Stimulated activated CD4-positive, alpha-beta T cell treated with anti-CD3 and anti-CD28 coated beads, Interleukin-12 subunit alpha, Interleukin-12 subunit beta, amount 100 ng/mL, for 4 hours (primary cell): ENCODE results near the gene AP3S1.

ENCODE experiments used
- DNase-seq: peaks from one replicate; pipeline ENCODE4 v3.0.0-alpha.2; 2020

AP3S1 gene

DNA sequence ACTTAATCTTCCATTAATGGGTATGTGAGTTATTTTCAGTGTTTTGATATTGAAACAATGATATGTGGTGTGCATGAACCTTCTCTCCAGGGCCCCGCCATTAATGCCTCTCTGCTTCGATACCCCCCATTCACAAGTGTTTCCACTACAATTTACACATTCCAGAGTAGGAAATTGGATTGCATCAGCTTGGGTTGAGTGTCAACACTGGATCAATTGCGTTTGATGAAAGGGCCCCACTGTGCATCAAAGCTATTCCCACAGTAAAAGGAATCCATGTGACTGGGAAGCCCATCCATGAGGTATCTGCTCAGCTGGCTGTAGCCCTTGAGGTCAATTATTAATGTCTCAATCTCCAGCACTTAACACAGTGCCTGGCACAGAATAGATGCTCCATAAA lies 102.8 kb downstream of the AP3S1 start:
- no peak for DNase-seq

DNA sequence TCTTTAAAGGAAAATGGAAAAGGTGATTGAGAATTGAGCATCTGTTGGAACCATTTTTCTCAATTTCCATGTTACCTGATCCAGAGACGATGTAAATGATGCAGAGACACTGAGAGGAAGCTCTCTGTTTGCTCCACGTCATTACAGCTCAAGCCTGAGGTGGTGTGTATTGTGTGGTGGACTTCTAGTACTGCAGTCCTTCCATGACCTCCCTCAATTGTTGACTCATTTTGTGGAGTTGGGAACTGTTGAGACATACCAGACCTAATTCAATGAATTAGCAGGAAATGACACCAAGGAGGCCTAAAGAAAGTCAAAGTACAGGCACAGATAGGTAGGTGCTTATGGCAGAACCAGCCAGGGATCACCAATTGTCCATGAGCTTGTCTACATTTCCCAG lies 104.9 kb downstream of the AP3S1 start:
- DNase-seq: no peak

DNA sequence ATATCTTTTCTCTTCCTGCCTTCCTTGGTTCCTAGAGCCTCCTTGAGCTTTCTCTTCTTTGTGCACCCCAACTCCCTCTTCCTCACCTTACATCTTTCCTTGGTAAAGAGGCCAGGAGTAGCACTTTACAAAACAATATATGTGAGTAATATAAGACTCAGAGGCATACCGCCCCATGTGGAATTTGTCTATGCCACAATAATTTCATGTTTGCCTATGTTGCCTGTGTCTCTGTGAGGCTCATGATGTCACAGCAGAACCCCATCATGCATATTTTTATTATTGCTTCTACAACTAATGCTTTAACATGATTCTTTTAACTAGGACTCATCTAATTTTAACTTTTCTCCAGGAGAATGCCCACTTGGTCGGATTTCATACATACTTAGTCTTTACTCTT lies 105.5 kb downstream of the AP3S1 start:
- DNase-seq: no peak

DNA sequence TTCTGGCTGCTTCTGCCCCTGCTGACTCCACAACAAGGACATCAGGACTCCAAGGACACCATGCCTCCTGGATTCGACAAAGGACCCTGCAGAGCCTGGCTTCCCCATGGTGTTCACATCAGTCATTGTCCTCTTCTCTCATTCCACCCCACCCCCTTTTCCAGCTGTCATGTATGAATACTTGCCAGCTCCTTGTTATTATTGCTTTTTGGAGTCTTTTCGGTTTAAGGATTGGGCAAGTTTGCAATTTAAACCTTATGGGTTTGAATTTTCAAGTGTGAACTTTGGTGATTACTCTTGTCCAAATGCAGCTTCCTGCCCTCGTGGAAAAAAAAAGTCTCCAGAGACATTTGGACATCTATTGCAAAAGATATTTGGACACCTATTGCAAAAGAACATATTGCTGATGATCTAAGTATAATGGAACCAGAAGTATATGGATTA lies 106.4 kb downstream of the AP3S1 start:
- no peak for DNase-seq

DNA sequence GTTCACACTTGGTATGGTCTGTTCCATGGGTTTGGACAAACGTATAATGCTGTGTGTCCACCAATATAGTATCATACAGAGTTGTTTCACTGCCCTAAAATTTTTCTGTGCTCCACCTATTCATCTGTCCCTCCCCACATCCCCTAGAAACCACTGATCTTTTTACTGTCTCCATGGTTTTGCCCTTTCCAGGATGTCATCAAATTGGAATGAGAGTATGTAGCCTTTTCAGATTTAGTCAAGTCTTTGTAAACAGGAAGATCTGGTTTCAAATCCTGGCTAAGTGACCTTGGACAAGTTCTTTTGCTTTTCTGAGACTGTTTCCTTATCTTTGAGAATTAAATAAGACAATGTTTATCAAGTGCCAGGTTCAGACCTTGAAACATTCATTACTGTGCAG lies 107.4 kb downstream of the AP3S1 start:
- no peak for DNase-seq

DNA sequence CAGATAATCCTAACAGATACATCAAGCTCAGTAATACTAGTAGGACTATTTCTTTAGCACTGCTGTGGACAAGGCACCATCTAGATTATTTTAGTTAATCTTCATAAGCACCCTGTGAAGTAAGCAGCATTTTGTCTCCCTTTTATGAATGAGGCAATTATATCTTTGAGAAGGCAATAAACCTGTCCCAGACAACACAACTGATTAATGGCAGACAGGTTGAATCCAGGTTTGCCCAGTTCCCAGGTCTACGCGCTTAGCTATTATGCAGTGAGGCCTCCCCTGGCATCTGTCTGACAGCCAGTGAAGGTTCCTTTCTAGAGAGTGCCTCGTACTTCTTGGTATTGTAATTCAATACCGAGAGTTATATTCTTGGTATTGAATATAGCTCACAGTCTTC lies 110.9 kb downstream of the AP3S1 start:
- no peak for DNase-seq

DNA sequence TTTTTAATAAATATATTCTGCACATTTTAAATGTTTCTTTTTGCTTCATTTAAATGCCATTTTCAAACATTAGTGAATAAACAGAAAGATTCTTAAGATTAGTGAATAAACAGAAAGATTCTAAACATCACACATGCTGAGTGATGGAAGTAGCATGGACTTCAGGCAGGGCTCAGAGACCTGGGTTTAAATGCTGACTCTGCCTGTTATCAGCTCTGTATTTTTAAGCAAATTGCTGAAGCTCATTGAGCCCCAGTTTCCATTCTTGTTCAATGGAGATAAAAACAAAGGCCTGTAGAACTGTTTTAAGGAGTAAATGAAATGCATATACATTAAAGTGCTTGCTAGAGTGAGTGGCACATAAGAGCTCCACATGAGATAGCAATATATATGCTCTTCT lies 112.4 kb downstream of the AP3S1 start:
- DNase-seq: no peak

DNA sequence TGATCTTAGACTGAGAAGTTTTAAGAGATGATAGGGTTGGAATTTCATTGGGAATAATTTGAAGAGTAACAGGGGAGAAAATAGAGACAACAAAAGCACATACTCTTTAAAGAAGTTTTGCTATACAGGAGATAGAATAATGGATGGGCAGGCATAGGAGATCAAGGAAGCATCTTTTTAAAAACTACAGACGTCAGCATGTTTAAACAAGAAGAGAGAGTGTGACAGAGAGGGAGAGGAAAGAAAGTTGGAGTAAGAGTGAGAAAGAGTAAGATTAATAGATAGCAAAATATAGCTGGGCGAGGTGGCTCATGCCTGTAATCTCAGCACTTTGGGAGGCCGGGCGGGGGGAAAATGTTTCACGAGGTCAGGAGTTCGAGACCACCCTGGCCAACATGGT lies 115.2 kb downstream of the AP3S1 start:
- no peak for DNase-seq

DNA sequence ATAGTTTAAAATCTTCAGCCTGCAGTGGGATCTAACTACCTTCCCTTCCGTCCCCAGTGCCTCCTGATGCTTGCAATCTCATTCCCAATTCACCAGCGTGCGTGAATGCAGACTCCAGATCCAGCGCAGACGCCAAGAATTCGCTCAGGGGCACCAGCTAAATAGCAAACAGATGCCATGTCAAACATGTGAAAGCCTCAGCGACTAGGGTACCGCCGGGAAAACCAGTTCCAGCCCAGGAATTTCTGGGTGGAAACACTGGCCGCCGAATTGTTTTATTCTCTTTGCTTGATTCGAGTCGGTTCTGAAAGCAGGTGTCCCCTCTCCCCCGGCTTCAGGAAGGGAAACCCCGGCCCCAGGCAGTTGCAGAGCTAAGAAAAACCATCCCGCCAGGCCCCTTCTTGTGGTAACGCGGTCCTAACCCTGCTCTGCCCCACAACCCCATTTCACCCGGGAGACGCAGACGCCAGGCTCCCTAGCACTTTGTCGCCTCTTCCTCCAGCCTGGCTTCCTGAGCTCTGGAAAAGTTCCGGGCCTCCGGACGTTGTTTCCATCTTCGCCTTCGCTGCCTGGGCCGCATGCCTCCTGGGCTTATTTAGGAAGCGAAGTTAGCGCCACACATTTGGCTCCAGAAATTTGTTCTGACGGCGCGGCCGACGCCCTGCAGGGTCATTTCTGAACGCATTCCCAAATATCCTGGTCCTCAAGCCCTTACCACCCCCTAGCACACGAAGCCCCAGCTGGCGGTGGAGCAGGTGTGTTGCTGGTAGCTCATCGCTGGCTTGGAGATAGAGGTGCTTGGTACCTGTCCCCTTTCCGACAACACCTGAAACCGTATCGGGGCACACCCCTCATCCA lies 119.9 kb downstream of the AP3S1 start:
- DNase-seq: no peak

DNA sequence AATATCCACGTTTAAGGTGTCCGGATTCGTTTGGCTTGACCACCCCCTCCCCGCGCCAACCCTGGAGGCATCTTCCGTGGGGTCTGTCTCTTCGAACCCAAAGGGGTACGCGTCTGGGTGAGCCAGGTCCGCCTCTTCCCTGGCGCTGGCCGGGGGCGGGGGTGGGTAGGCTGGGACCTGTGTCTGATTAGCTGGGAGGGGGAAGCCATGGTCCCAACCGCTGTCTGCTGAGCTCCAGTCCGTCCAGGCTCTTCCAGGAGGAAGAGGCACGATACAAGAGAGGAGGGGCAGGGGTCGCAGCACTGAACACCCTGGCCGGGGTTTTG lies 120.5 kb downstream of the AP3S1 start, which contains the start of gene LVRN:
LVRN (plus strand) TSS at position 237 of the 326 bp plus-strand sequence. CDS start 143 bp downstream, outside the sequence.
- no peak for DNase-seq

DNA sequence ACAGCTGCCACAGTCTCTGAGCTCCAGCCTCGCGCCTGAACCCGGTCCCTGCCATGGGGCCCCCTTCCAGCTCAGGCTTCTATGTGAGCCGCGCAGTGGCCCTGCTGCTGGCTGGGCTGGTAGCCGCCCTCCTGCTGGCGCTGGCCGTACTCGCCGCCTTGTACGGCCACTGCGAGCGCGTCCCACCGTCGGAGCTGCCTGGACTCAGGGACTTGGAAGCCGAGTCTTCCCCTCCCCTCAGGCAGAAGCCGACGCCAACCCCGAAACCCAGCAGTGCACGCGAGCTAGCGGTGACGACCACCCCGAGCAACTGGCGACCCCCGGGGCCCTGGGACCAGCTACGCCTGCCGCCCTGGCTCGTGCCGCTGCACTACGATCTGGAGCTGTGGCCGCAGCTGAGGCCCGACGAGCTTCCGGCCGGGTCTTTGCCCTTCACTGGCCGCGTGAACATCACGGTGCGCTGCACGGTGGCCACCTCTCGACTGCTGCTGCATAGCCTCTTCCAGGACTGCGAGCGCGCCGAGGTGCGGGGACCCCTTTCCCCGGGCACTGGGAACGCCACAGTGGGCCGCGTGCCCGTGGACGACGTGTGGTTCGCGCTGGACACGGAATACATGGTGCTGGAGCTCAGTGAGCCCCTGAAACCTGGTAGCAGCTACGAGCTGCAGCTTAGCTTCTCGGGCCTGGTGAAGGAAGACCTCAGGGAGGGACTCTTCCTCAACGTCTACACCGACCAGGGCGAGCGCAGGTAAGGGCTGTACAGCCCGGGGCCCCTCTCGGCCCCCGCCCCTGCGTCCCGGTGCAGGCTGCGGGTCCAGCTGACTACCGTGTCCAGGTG lies 121.0 kb downstream of the AP3S1 start:
- DNase-seq: no peak

DNA sequence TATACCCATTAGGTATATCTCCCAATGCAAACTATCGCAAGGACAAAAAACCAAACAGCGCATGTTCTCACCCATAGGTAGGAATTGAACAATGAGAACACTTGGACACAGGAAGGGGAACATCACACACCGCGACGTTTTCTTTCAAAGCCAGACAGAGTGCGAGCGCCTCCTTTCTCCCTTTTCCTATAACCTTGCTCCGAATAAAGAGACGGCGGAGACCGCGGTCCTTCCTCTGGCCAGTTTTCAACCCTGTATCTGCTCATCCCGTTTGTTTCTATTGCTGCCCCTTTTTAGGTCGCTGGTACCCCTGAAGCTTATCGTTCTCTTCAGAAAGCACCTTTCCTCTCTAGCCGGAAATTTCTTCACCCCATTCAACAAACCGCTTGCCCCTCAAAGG lies 121.8 kb downstream of the AP3S1 start:
- no peak for DNase-seq
